ENCODE data around the gene ZNF766.

- TF ChIP-seq, protein P1, sequence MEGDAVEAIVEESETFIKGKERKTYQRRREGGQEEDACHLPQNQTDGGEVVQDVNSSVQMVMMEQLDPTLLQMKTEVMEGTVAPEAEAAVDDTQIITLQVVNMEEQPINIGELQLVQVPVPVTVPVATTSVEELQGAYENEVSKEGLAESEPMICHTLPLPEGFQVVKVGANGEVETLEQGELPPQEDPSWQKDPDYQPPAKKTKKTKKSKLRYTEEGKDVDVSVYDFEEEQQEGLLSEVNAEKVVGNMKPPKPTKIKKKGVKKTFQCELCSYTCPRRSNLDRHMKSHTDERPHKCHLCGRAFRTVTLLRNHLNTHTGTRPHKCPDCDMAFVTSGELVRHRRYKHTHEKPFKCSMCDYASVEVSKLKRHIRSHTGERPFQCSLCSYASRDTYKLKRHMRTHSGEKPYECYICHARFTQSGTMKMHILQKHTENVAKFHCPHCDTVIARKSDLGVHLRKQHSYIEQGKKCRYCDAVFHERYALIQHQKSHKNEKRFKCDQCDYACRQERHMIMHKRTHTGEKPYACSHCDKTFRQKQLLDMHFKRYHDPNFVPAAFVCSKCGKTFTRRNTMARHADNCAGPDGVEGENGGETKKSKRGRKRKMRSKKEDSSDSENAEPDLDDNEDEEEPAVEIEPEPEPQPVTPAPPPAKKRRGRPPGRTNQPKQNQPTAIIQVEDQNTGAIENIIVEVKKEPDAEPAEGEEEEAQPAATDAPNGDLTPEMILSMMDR (IDR thresholded peaks at IDR 0.05; ENCODE audit: borderline replicate concordance, extremely low read depth, low read length, poor library complexity, severe bottlenecking): no peak
- TF ChIP-seq EZH2 (IDR thresholded peaks at IDR 0.05; ENCODE audit: borderline replicate concordance, low read depth, low read length, severe bottlenecking): no peak
These were observed 45.2 kb upstream of the ZNF766 start for GRCh38 chr19:52224211-52224610.
